IPS-NIHi11 (cell line): ENCODE measurements around the gene LGALS3BP.
A peak's percentile ranks its signal among the peaks of the same experiment; 100 is the strongest.

ENCODE experiments used
- DNase-seq: peaks from one replicate; pipeline ENCODE4 v3.0.0; 2012; ENCODE audit warnings: mixed read lengths, low spot score

LGALS3BP gene

GRCh38 chr17:78999056-78999768 is 19.5 kb upstream of the LGALS3BP start:
- DNase-seq = peak; percentile 11

DNA sequence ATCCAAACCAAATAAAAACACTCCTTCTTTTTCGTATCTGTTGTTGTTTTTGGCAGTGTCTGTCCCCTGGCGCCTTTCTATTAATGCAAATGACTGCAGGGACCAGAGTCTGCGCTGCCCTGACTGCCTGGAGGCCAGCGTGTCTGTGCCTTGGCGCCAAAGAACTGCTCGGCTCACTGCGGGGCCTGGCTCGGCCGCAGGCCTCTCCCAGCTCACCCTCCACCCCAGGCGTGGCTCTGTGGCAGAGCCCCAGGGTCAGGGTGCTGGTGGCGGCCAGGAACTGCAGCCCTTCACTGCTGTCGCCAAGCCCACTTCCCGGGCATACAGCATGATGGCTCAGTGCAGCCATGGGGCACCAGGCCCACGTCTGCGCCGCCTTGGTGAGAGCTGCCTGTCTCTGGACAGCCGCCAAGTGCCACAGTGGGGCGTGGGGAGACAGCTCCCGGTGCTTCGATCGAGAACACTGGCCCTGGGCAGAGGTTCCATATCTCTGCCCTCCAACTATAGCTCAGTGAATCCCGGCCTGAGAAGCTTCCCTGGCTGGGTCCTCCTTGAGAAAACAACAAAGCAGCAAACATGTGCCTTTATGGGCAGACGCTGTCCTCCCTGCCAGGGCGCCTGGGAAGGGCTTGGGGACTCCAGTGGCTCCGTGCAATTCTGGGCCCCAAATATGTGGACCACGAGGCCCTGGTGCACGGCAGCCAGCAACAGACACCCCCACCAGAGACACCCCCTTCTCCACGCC is 18.8 kb upstream of the LGALS3BP start:
- peak; percentile 9 for DNase-seq

GRCh38 chr17:78997881-78998280 is 18.2 kb upstream of the LGALS3BP start:
- DNase-seq = peak; percentile 4

- peak; percentile 5 for DNase-seq
Measured at GRCh38 chr17:78997231-78997741, 17.6 kb upstream of the LGALS3BP start.

- DNase-seq = peak; percentile 2
Measured at GRCh38 chr17:78996781-78997201, 17.1 kb upstream of the LGALS3BP start.

GRCh38 chr17:78995761-78996451 is 16.2 kb upstream of the LGALS3BP start:
- DNase-seq = peak; percentile 7

GRCh38 chr17:78995022-78995760 is 15.5 kb upstream of the LGALS3BP start:
- DNase-seq = peak; percentile 14

GRCh38 chr17:78993981-78994671 is 14.4 kb upstream of the LGALS3BP start:
- peak; percentile 23 for DNase-seq

DNA sequence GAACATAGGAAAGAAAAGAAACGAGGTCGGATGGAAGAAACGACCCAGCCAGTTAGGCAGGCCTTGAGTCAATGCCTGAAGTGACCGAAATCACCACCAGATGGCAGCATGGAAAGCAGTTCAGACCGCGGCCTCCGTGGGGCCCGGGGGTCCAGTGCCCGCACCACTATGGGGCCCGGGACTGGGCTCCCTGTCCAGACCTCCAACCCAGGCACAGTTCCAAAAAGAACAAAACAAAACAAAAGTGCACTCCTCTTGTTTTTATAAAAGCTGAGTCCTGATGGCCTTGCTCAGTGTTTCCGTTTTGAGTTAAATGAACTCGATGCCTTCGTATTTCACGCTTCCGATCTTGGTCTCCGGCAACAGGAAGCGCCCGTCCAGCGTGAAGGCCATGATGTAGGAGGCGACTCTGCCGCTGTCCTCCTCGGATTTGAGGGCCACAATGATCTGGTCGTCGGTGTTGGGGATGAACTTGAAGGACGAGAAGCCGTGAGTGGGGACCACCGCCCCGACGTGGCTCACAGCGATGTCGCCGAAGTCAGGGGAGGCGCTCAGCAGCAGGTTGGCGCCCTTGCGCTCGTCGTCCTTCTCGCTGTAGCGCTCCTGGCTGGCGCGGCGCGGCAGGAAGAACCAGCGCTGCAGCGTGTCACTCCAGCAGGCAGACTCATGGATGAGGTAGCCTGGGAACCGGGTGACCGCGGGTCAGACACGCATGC is 13.7 kb upstream of the LGALS3BP start:
- peak; percentile 94 for DNase-seq

- peak; percentile 4 for DNase-seq
Measured at GRCh38 chr17:78992542-78993212, 13.0 kb upstream of the LGALS3BP start.

GRCh38 chr17:78991906-78992532 is 12.3 kb upstream of the LGALS3BP start:
- DNase-seq = peak; percentile 4

DNA sequence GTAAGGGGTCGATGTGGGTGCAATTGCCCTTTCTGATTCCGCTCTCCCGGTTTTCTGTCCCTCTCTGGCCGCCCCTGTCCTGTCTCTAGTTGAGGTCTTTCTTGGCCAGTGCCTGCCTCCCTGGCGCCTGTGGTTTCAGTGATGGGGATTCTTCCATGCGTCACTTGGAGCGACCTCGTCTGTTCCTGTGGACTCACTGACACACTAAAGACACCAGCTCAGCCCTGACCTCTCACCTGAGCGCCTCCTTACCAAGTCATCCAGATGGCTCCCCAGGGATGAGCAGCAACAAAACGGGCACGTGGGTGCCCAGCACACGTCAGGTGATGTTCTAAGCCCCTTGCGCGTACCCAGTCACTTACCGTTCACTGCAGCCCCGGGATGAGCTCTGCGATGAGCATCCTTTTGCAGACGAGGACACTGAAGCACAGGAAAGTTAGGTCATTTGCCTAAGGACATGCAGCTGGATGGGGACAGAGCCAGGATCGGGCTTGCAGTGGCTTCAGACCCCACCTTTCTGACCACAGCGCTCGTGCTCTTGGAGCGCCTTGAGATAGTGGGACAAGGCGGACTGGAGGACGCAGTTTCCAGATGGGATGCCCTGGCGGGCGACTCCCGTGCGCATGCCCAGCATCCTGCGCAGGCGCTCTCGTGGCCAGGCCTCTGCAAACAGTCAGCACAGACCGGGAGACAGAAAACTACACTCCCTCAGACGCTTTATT is 11.5 kb upstream of the LGALS3BP start:
- peak; percentile 2 for DNase-seq

DNA sequence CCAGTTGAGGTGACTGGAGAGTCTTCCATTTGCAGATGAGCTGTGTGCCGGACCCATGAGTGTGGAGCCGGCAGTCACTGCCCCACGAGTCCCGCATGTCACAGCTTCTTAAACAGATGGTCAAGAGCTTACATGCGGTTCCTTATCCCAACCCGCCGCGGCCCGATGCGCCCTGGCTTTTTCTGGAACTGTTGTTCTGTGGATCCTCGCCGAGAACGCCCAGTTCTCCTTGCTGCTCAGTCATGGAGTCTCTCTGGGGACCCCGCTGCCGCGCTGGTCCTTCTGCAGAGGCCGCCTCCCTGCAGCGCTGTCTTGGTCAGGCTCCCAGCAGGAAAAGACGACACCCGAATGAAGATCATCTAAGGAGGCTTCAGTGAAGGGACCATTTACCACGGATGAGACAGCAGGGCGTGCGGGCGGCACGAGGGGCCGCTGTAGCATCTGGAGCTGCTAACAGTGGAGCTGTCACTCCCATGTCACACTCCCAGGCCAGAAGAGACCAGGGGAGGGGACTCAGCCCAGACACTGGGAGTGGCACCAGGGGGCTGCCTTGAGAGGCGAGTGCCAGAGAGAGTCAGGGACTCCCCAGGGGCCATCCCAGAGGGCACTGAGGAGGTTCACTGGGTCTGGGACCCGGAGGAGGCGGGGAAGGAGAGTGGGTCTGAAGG is 10.8 kb upstream of the LGALS3BP start:
- peak; percentile 5 for DNase-seq

- no peak for DNase-seq
Measured at GRCh38 chr17:78988152-78988551, 8.4 kb upstream of the LGALS3BP start.

GRCh38 chr17:78986649-78987328 is 7.1 kb upstream of the LGALS3BP start:
- no peak for DNase-seq

GRCh38 chr17:78986048-78986648 is 6.4 kb upstream of the LGALS3BP start:
- DNase-seq = no peak

GRCh38 chr17:78985395-78985794 is 5.7 kb upstream of the LGALS3BP start:
- DNase-seq = no peak
